Spleen (tissue), 7 donors: ENCODE results near the gene CILP2.

Experiments
- POLR2A ChIP-seq, 3 donors: fragments of 450-650 bp; IDR thresholded peaks; one replicate each; pipeline ENCODE4 v1.5.1; 2017; ENCODE audit warnings: antibody characterized with exemption in 3 of 3, mild to moderate bottlenecking in 1 of 3
- POLR2AphosphoS5 ChIP-seq, 3 donors: sonication (generic); formaldehyde crosslinking; IDR thresholded peaks; one replicate each; pipeline ENCODE4 v1.5.1; 2017; ENCODE audit warnings: antibody characterized with exemption in 3 of 3
- TF ChIP-seq, protein P1 (sequence below), 11 experiments: fragments of 200-600 bp in 7 of 11; fragments of 450-650 bp in 4 of 11; sonication (generic) in 4 of 11; IDR thresholded peaks in 8 of 11; conservative IDR thresholded peaks in 3 of 11; 1 replicate in 7 of 11; 2 replicates in 4 of 11; pipeline versions ENCODE4 v1.4.0 to v1.8.0; 2016 to 2021; ENCODE audit warnings: antibody characterized with exemption in 11 of 11, inconsistent platforms in 4 of 11, mild to moderate bottlenecking in 1 of 11
- donor health status: DM: no; HTN: no; CAD: no; lungs with moderate emphysema.
- donor health status: DM: no; HTN: no; CAD: no.
- donor health status: DM: no; HTN: no; CAD: no.

DNA sequence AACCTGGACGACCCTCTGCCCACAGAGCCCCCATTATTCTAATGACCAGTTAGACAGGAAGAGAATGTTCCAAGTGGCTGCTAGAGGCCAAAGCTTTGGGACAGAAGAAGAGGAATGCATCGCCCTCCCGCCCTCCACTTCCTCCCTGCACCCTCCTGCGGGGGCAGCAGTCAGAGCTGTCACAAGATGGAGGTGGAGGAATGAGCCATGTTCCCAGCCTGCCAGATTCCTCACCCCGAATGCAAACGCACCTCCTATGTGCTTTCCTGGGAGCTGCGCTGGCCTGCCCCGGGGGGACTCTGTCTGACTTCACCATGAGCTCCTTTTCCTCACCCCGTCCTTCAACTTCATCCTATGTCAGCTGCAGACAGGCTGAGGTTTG, 7.7 kb upstream of the CILP2 start:
- TF ChIP-seq, protein P1, sequence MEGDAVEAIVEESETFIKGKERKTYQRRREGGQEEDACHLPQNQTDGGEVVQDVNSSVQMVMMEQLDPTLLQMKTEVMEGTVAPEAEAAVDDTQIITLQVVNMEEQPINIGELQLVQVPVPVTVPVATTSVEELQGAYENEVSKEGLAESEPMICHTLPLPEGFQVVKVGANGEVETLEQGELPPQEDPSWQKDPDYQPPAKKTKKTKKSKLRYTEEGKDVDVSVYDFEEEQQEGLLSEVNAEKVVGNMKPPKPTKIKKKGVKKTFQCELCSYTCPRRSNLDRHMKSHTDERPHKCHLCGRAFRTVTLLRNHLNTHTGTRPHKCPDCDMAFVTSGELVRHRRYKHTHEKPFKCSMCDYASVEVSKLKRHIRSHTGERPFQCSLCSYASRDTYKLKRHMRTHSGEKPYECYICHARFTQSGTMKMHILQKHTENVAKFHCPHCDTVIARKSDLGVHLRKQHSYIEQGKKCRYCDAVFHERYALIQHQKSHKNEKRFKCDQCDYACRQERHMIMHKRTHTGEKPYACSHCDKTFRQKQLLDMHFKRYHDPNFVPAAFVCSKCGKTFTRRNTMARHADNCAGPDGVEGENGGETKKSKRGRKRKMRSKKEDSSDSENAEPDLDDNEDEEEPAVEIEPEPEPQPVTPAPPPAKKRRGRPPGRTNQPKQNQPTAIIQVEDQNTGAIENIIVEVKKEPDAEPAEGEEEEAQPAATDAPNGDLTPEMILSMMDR (IDR thresholded peaks at IDR 0.05 in 8 of 11, conservative IDR thresholded peaks at IDR 0.05 in 3 of 11): no peak
- peak in 1 of 3 donors; percentile 5 for TF ChIP-seq POLR2AphosphoS5 (IDR thresholded peaks at IDR 0.05)
- no peak for TF ChIP-seq POLR2A (IDR thresholded peaks at IDR 0.05)
